Measurements from ENCODE around the gene EIPR1. TPM values are rescaled to one million over a fixed set of nuclear protein-coding genes. Genes with fewer than 3 reads are reported as not detected.

EIPR1 gene
- total and polyA plus RNA-seq, 2 donors, result 21.3 to 31.9 TPM

DNA sequence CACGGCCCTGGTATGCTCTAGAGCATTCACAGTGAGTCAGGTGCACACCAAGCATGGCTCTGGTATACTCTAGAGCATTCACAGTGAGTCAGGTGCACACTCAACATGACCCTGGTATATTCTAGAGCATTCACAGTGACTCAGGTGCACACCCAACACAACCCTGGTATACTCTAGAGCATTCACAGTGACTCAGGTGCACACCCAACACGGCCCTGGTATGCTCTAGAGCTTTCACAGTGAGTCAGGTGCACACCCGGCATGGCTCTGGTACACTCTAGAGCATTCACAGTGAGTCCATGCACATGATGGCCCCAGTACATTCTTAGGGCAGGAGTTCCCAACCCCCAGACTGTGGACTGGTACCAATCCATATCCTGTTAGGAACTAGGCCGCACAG, 158.1 kb downstream of the EIPR1 start:
- WGBS, result 96% methylated on average over 4 of the region's 4 CpGs

DNA sequence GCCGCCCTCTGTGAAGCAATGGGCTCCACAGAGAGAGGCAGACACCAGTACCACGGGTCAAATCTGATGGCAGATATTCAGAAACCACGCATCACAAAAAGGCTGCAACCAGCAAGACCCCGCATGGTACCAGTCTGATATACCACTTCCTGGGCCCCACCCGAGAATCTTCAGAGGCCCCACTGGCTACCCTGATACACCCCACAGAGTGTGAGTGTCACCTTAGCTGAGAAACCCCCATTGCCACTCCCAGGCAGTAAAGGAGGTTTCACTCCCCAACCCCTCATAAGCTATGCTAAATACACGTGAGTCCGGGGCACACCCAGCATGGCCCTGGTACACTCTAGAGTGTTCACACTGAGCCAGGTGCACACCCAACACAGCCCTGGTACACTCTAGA, 160.0 kb downstream of the EIPR1 start:
- Histone ChIP-seq H3K9me3 (ENCODE audit: control insufficient read depth in 2 of 2, insufficient read depth in 1 of 2, low read length in 1 of 2) (peaks cover 0 to 21% of the 10 kb centered on the region in 2 donors), H3K36me3 (ENCODE audit: control insufficient read depth in 2 of 2, insufficient read depth in 2 of 2, low read length in 1 of 2) (peaks cover 0 to 2% of the 10 kb centered on the region in 2 donors), H3K4me3 (ENCODE audit: low read length in 2 of 2) (no peak overlapping the region), H3K4me1 (ENCODE audit: control insufficient read depth in 2 of 2, insufficient read depth in 2 of 2, low read length in 2 of 2) (peaks cover 0 to 2% of the 10 kb centered on the region in 2 donors), H3K27me3 (ENCODE audit: control insufficient read depth in 2 of 2, insufficient read depth in 1 of 2, low read length in 1 of 2) (no peaks in the 10 kb centered on the region), H3K27ac (ENCODE audit: low read depth in 1 of 2, low read length in 1 of 2) (no peak overlapping the region)
- 82% methylated on average over 7 of the region's 7 CpGs for WGBS
- DNase-seq (ENCODE audit: low read depth in 6 of 9, low spot score in 9 of 9), result no peak

More for the DNA sequence above, 158.1 kb downstream of the EIPR1 start:
- Histone ChIP-seq H3K9me3 (ENCODE audit: control insufficient read depth in 2 of 2, insufficient read depth in 1 of 2, low read length in 1 of 2) (peaks cover 0 to 23% of the 10 kb centered on the region in 2 donors), H3K4me3 (ENCODE audit: low read length in 2 of 2) (no peak overlapping the region), H3K27ac (ENCODE audit: low read depth in 1 of 2, low read length in 1 of 2) (no peak overlapping the region), H3K4me1 (ENCODE audit: control insufficient read depth in 2 of 2, insufficient read depth in 2 of 2, low read length in 2 of 2) (peaks cover 0 to 11% of the 10 kb centered on the region in 2 donors), H3K36me3 (ENCODE audit: control insufficient read depth in 2 of 2, insufficient read depth in 2 of 2, low read length in 1 of 2) (peaks cover 0 to 4% of the 10 kb centered on the region in 2 donors), H3K27me3 (ENCODE audit: control insufficient read depth in 2 of 2, insufficient read depth in 1 of 2, low read length in 1 of 2) (no peaks in the 10 kb centered on the region)
- DNase-seq (ENCODE audit: low read depth in 6 of 9, low spot score in 9 of 9), result no peak

DNA sequence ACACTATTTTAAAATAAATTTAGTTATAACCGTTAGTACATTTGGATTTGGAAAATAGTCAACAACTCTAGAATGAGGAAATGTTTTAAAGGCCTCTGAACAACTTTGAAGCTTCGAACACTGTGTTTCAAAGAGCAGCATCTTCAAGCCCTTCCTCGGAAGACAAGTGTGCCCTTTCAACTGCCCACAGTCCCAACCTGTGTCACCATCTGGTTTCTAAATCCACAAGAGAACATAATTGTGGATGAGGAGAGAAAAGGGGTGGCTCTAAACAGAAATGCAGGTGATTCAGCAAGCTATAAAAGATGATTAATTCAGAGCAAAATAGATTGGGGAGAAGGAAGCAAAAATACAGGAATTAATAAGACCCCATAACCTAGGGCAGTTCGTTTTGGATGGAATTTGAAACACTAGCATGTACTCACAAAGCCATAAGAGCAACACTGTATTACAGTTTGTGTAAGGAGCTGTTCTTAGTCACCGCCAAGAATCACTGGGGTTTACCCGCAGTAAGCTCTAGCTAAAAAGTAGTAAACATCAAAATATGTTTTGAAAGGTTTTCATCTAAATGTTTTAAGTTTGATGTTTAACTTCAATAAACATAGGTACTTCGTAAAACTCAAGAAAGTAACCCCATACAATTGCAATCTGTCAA, 160.7 kb downstream of the EIPR1 start:
- peaks cover 0 to 2% of the 10 kb centered on the region in 2 donors for H3K36me3 ChIP-seq (ENCODE audit: control insufficient read depth in 2 of 2, insufficient read depth in 2 of 2, low read length in 1 of 2)
- no peaks in the 10 kb centered on the region for H3K4me1 ChIP-seq (ENCODE audit: control insufficient read depth in 2 of 2, insufficient read depth in 2 of 2, low read length in 2 of 2)
- no peak overlapping the region for H3K4me3 ChIP-seq (ENCODE audit: low read length in 2 of 2)
- no peak for DNase-seq (ENCODE audit: low read depth in 6 of 9, low spot score in 9 of 9)
- H3K27me3 ChIP-seq (ENCODE audit: control insufficient read depth in 2 of 2, insufficient read depth in 1 of 2, low read length in 1 of 2), result no peaks in the 10 kb centered on the region
- whole genome bisulfite sequencing, result 95% methylated on average over 7 of the region's 7 CpGs
- peaks cover 0 to 21% of the 10 kb centered on the region in 2 donors for H3K9me3 ChIP-seq (ENCODE audit: control insufficient read depth in 2 of 2, insufficient read depth in 1 of 2, low read length in 1 of 2)
- H3K27ac ChIP-seq (ENCODE audit: low read depth in 1 of 2, low read length in 1 of 2), result no peak overlapping the region

DNA sequence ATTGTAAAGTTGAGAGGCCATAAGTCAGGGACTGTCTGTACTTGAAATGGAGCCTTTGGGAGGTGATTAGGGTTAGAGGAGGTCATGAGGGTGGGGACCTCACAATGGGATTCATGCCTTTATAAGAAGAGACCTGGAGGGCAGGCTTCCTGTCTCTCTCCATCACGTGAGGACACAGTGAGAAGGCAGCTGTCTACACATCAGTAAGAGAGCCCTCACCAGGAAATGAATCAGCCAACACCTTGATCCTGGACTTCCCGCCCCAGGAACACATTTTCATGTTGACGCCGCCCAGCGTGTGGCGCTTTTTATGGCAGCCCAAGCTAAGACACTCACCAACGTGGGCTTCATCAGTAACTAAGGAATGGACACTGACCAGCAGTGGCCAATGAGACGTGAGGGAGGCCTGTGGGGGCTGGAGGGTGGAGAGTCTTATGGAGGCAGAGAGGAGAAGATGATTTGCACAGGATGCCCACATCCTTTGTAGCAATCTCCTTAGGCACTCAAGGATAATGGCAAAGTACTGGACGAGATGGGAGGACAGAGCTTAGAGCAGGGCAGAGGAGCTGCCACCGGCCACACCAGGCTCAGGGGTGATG, 162.7 kb downstream of the EIPR1 start:
- peaks cover 0 to 2% of the 10 kb centered on the region in 2 donors for H3K36me3 ChIP-seq (ENCODE audit: control insufficient read depth in 2 of 2, insufficient read depth in 2 of 2, low read length in 1 of 2)
- H3K4me3 ChIP-seq (ENCODE audit: low read length in 2 of 2), result no peak overlapping the region
- peaks cover 0 to 10% of the 10 kb centered on the region in 2 donors for H3K9me3 ChIP-seq (ENCODE audit: control insufficient read depth in 2 of 2, insufficient read depth in 1 of 2, low read length in 1 of 2)
- H3K27me3 ChIP-seq (ENCODE audit: control insufficient read depth in 2 of 2, insufficient read depth in 1 of 2, low read length in 1 of 2), result no peaks in the 10 kb centered on the region
- no peak for DNase-seq (ENCODE audit: low read depth in 6 of 9, low spot score in 9 of 9)
- H3K4me1 ChIP-seq (ENCODE audit: control insufficient read depth in 2 of 2, insufficient read depth in 2 of 2, low read length in 2 of 2), result no peaks in the 10 kb centered on the region
- H3K27ac ChIP-seq (ENCODE audit: low read depth in 1 of 2, low read length in 1 of 2), result no peak overlapping the region
- 86% methylated on average over 10 of the region's 10 CpGs for WGBS

DNA sequence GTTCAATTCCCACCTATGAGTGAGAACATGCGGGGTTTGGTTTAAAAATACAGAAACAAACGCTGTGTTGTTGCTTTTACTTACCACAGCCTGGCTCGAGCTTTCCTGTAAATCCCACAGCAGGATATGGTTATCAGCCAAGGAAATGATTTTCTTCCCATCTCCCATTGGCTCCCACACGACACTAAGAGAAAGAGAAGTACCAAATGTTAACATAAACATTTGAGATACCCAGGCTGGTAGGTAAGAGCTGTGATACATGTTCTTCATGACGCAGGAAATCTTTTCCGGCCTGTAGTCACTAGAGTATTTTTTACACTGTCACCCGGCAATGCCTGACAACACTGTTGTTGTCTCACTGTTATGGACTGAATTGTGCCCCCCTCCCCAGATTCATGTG, 163.6 kb downstream of the EIPR1 start:
- Histone ChIP-seq H3K4me3 (ENCODE audit: low read length in 2 of 2) (no peak overlapping the region), H3K4me1 (ENCODE audit: control insufficient read depth in 2 of 2, insufficient read depth in 2 of 2, low read length in 2 of 2) (no peaks in the 10 kb centered on the region), H3K9me3 (ENCODE audit: control insufficient read depth in 2 of 2, insufficient read depth in 1 of 2, low read length in 1 of 2) (peaks cover 0 to 3% of the 10 kb centered on the region in 2 donors), H3K27ac (ENCODE audit: low read depth in 1 of 2, low read length in 1 of 2) (no peak overlapping the region), H3K36me3 (ENCODE audit: control insufficient read depth in 2 of 2, insufficient read depth in 2 of 2, low read length in 1 of 2) (peaks cover 0 to 2% of the 10 kb centered on the region in 2 donors), H3K27me3 (ENCODE audit: control insufficient read depth in 2 of 2, insufficient read depth in 1 of 2, low read length in 1 of 2) (no peaks in the 10 kb centered on the region)
- 85% methylated on average over 7 of the region's 7 CpGs for WGBS
- DNase-seq (ENCODE audit: low read depth in 6 of 9, low spot score in 9 of 9), result no peak

DNA sequence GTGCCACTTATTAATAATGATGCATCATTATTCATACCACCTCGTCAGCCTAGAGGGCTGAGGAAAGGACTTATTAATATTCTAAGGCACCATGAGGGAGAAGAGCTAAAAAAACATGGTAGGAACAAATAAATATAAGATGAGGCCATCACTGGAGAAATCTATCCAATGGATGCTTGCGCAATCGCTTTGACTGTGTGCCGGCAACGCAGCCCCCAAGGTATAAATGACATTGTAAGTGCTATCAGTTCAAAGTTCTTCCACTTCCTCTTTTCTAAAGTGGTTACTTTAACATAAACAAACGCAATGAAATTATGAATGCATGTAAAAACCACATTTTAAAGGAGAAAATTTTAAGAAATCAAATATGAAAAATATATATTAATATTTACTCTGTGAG, 164.6 kb downstream of the EIPR1 start:
- H3K4me3 ChIP-seq (ENCODE audit: low read length in 2 of 2), result no peak overlapping the region
- DNase-seq (ENCODE audit: low read depth in 6 of 9, low spot score in 9 of 9), result no peak
- 99% methylated on average over 6 of the region's 6 CpGs for WGBS
- H3K4me1 ChIP-seq (ENCODE audit: control insufficient read depth in 2 of 2, insufficient read depth in 2 of 2, low read length in 2 of 2), result no peaks in the 10 kb centered on the region
- no peaks in the 10 kb centered on the region for H3K27me3 ChIP-seq (ENCODE audit: control insufficient read depth in 2 of 2, insufficient read depth in 1 of 2, low read length in 1 of 2)
- H3K9me3 ChIP-seq (ENCODE audit: control insufficient read depth in 2 of 2, insufficient read depth in 1 of 2, low read length in 1 of 2), result peaks cover 0 to 3% of the 10 kb centered on the region in 2 donors
- peaks cover 2 to 4% of the 10 kb centered on the region in 2 donors for H3K36me3 ChIP-seq (ENCODE audit: control insufficient read depth in 2 of 2, insufficient read depth in 2 of 2, low read length in 1 of 2)
- no peak overlapping the region for H3K27ac ChIP-seq (ENCODE audit: low read depth in 1 of 2, low read length in 1 of 2)

DNA sequence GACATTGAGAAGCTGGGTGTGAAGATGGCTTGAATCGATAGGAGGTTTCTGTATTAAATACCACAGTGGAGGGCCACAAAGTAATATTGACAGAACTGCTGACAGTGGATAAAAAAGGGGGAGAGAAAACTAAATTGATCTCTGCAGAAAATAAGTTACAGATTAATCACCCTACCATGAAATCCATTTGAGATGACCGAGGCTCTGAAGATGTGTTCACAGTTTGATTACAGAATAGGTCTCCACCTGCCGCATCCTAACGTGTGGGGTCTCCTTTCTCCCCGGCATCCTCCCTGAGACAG, 165.6 kb downstream of the EIPR1 start:
- Histone ChIP-seq H3K9me3 (ENCODE audit: control insufficient read depth in 2 of 2, insufficient read depth in 1 of 2, low read length in 1 of 2) (peaks cover 0 to 3% of the 10 kb centered on the region in 2 donors), H3K27ac (ENCODE audit: low read depth in 1 of 2, low read length in 1 of 2) (no peak overlapping the region), H3K4me1 (ENCODE audit: control insufficient read depth in 2 of 2, insufficient read depth in 2 of 2, low read length in 2 of 2) (no peaks in the 10 kb centered on the region), H3K4me3 (ENCODE audit: low read length in 2 of 2) (no peak overlapping the region), H3K27me3 (ENCODE audit: control insufficient read depth in 2 of 2, insufficient read depth in 1 of 2, low read length in 1 of 2) (no peaks in the 10 kb centered on the region), H3K36me3 (ENCODE audit: control insufficient read depth in 2 of 2, insufficient read depth in 2 of 2, low read length in 1 of 2) (peaks cover 2 to 4% of the 10 kb centered on the region in 2 donors)
- 98% methylated on average over 5 of the region's 5 CpGs for WGBS
- DNase-seq (ENCODE audit: low read depth in 6 of 9, low spot score in 9 of 9), result no peak

DNA sequence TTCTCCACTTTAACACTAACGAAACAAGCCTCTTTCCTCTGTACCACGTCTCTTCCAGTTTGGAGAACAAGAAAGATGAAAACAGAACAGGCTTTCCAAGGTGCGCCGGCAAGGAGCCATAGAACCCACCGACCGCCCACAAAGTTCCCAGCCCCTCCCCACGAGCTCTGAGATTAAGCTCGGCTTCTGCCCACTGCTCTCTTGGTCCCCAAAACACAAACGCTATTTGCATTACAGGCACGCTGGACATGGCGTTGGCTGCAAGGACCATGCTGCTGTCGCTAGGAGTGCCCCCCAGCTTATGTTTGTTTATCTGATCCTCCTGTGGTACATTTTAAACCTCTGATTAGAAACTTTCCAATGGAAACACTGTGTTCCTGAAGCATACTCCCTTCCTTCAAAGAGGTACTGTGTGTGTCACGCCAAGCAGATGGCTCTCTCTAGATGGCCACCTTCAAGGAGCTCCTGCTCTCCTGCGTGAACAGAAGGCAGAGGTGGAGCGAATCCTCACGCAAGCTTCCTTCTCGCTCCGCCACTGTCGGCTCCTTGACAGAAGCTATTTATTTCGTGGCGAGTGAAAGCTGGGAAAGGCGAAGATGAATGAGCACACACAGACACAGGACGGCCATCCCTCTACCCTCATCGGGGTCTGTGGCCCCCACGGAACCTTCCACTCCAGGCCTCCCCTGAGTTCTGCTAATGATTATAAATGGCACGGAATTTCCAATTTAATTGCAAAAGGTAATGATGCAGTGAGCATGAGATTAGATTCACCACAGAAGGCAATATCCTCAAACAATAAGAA, 166.2 kb downstream of the EIPR1 start:
- Histone ChIP-seq H3K27ac (ENCODE audit: low read depth in 1 of 2, low read length in 1 of 2) (no peak overlapping the region), H3K9me3 (ENCODE audit: control insufficient read depth in 2 of 2, insufficient read depth in 1 of 2, low read length in 1 of 2) (peaks cover 0 to 3% of the 10 kb centered on the region in 2 donors), H3K27me3 (ENCODE audit: control insufficient read depth in 2 of 2, insufficient read depth in 1 of 2, low read length in 1 of 2) (no peaks in the 10 kb centered on the region), H3K36me3 (ENCODE audit: control insufficient read depth in 2 of 2, insufficient read depth in 2 of 2, low read length in 1 of 2) (peaks cover 2 to 4% of the 10 kb centered on the region in 2 donors), H3K4me3 (ENCODE audit: low read length in 2 of 2) (no peak overlapping the region), H3K4me1 (ENCODE audit: control insufficient read depth in 2 of 2, insufficient read depth in 2 of 2, low read length in 2 of 2) (no peaks in the 10 kb centered on the region)
- DNase-seq (ENCODE audit: low read depth in 6 of 9, low spot score in 9 of 9), result no peak
- 90% methylated on average over 26 of the region's 26 CpGs for WGBS

DNA sequence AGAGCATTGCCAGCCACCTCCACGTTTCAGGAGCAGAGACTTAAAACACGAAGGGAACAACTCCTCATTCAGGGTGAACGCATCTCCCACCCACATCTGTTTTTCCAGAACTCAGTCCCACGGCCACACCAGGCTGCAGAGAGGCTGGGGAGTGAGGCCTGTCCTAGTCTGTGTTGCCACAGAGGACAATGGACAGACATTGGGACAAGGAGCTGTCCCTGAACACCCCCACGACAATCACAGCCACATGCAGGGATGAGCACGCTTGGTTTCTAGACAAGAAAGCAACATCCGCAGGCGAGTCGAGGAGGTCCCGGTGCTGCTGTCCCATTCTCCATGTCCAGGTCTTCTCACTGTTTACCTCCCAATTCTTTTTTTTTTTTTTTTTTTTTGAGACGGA, 167.4 kb downstream of the EIPR1 start:
- H3K9me3 ChIP-seq (ENCODE audit: control insufficient read depth in 2 of 2, insufficient read depth in 1 of 2, low read length in 1 of 2), result peaks cover 0 to 3% of the 10 kb centered on the region in 2 donors
- H3K4me3 ChIP-seq (ENCODE audit: low read length in 2 of 2), result no peak overlapping the region
- H3K4me1 ChIP-seq (ENCODE audit: control insufficient read depth in 2 of 2, insufficient read depth in 2 of 2, low read length in 2 of 2), result no peaks in the 10 kb centered on the region
- DNase-seq (ENCODE audit: low read depth in 6 of 9, low spot score in 9 of 9), result no peak
- WGBS, result 89% methylated on average over 11 of the region's 11 CpGs
- H3K27me3 ChIP-seq (ENCODE audit: control insufficient read depth in 2 of 2, insufficient read depth in 1 of 2, low read length in 1 of 2), result no peaks in the 10 kb centered on the region
- H3K36me3 ChIP-seq (ENCODE audit: control insufficient read depth in 2 of 2, insufficient read depth in 2 of 2, low read length in 1 of 2), result peaks cover 2 to 4% of the 10 kb centered on the region in 2 donors
- H3K27ac ChIP-seq (ENCODE audit: low read depth in 1 of 2, low read length in 1 of 2), result no peak overlapping the region

Measured in thymus (tissue), 11 donors.